ENCODE data around the gene ORC2.

ORC2 gene

DNA sequence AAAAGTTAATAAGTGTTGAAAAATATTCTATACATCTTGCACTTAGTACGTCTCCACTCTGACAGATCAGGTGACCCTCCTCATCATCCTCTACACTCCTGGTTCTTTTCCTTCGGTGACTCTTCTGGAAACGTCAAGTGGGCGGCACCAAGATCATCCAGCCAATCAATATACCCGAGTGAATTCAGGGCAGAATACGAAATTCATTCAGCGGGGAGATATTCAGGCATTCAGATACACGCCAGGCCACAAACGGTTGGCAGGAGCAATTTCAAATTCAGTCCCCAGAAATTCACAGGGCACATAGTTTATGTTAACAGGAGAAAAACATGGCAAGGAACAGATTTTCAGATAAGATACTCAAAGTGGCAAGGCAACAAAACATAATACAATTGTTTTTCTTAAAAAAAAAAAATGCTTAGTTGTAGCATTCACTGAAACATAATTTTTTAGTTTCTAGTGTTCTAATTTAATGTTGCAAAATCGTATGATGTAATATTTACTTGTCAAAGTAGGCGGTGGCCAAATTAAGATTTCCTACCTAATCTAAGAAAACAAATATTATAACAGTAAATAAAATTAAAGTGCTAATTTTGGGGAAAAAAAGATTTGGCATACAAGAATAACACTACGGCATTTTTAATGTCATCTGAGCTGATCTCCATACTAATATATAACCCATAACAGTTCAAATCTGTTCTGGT, 103.2 kb downstream of the ORC2 start:
- no peak for DNase-seq
